GM21367 (cell line): Measurements from ENCODE around the gene PRG3.

Experiments used
- ATAC-seq: cut with Tn5 transposase; IDR thresholded peaks from one replicate; pipeline ENCODE4 v1.9.1; 2021; ENCODE audit not compliant: unreplicated experiment

PRG3 gene

GRCh38 chr11:57391539-57391938 is 10.6 kb upstream of the PRG3 start:
- no peak for ATAC-seq

GRCh38 chr11:57391111-57391510 is 10.2 kb upstream of the PRG3 start:
- ATAC-seq: no peak

- ATAC-seq: no peak
Observed at GRCh38 chr11:57390535-57390934, 9.6 kb upstream of the PRG3 start, which contains the start of gene PRG2. TSS of gene PRG2 (minus strand) at chr11:57390650. CDS start at chr11:57389944, 706 bp downstream.

- no peak for ATAC-seq
Observed at GRCh38 chr11:57387289-57388030, 6.5 kb upstream of the PRG3 start.

- ATAC-seq: no peak
Observed at GRCh38 chr11:57386178-57386940, 5.4 kb upstream of the PRG3 start.

- no peak for ATAC-seq
Observed at GRCh38 chr11:57379732-57380131, 1.2 kb downstream of the PRG3 start.

GRCh38 chr11:57378186-57378585 is 2.8 kb downstream of the PRG3 start:
- ATAC-seq: no peak

GRCh38 chr11:57377107-57377506 is 3.8 kb downstream of the PRG3 start:
- ATAC-seq: no peak

GRCh38 chr11:57376095-57377090 is 4.6 kb downstream of the PRG3 start:
- no peak for ATAC-seq

- ATAC-seq: no peak
Observed at GRCh38 chr11:57375490-57375889, 5.5 kb downstream of the PRG3 start.

- ATAC-seq: no peak
Observed at GRCh38 chr11:57374966-57375365, 6.0 kb downstream of the PRG3 start.

- no peak for ATAC-seq
Observed at GRCh38 chr11:57373146-57373545, 7.8 kb downstream of the PRG3 start.

- no peak for ATAC-seq
Observed at GRCh38 chr11:57370941-57371340, 10.0 kb downstream of the PRG3 start.

GRCh38 chr11:57370251-57370650 is 10.7 kb downstream of the PRG3 start:
- ATAC-seq: no peak

GRCh38 chr11:57368845-57369232 is 12.1 kb downstream of the PRG3 start:
- no peak for ATAC-seq

- no peak for ATAC-seq
Observed at GRCh38 chr11:57368106-57368844, 12.7 kb downstream of the PRG3 start.

- no peak for ATAC-seq
Observed at GRCh38 chr11:57364851-57365660, 15.9 kb downstream of the PRG3 start.

GRCh38 chr11:57363131-57364080 is 17.5 kb downstream of the PRG3 start:
- ATAC-seq: no peak

GRCh38 chr11:57361926-57362325 is 19.0 kb downstream of the PRG3 start:
- no peak for ATAC-seq
